ENCODE results near the gene N4BP2.

DNA sequence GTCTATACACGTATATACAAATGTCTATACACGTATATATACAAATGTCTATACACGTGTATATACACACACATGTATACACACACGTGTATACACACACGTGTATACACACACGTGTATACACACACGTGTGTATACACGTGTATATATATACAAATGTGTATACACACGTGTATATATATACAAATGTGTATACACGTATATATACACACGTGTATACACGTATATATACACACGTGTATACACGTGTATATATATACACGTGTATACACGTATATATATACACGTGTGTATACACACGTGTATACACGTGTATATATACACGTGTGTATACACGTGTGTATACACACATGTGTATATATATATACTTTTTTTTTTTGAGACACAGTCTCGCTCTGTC is 23.9 kb upstream of the N4BP2 start:
- TF ChIP-seq POLR2A (IDR thresholded peaks at IDR 0.05), result no peak
- TF ChIP-seq, protein P1, sequence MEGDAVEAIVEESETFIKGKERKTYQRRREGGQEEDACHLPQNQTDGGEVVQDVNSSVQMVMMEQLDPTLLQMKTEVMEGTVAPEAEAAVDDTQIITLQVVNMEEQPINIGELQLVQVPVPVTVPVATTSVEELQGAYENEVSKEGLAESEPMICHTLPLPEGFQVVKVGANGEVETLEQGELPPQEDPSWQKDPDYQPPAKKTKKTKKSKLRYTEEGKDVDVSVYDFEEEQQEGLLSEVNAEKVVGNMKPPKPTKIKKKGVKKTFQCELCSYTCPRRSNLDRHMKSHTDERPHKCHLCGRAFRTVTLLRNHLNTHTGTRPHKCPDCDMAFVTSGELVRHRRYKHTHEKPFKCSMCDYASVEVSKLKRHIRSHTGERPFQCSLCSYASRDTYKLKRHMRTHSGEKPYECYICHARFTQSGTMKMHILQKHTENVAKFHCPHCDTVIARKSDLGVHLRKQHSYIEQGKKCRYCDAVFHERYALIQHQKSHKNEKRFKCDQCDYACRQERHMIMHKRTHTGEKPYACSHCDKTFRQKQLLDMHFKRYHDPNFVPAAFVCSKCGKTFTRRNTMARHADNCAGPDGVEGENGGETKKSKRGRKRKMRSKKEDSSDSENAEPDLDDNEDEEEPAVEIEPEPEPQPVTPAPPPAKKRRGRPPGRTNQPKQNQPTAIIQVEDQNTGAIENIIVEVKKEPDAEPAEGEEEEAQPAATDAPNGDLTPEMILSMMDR (IDR thresholded peaks at IDR 0.05 in 8 of 11, conservative IDR thresholded peaks at IDR 0.05 in 3 of 11), result no peak
